HG02852 (cell line): ENCODE results near the gene PTPRM.

Source experiments
- ATAC-seq: cut with Tn5 transposase; IDR thresholded peaks from one replicate; pipeline ENCODE4 v1.9.1; 2021; ENCODE audit warnings: mild to moderate bottlenecking, moderate library complexity; ENCODE audit not compliant: unreplicated experiment

Gene PTPRM

GRCh38 chr18:8296886-8297616 lies 729.9 kb downstream of the PTPRM start:
- ATAC-seq = no peak

GRCh38 chr18:8298186-8298585 lies 731.1 kb downstream of the PTPRM start:
- no peak for ATAC-seq

GRCh38 chr18:8299054-8299980 lies 732.2 kb downstream of the PTPRM start:
- no peak for ATAC-seq

- no peak for ATAC-seq
Observed at GRCh38 chr18:8300751-8301410, 733.8 kb downstream of the PTPRM start.

- ATAC-seq = no peak
Observed at GRCh38 chr18:8301427-8302172, 734.5 kb downstream of the PTPRM start.

GRCh38 chr18:8303151-8303755 lies 736.1 kb downstream of the PTPRM start:
- no peak for ATAC-seq

- no peak for ATAC-seq
Observed at GRCh38 chr18:8307960-8308359, 740.8 kb downstream of the PTPRM start.

- ATAC-seq = no peak
Observed at GRCh38 chr18:8313043-8313442, 745.9 kb downstream of the PTPRM start.

- no peak for ATAC-seq
Observed at GRCh38 chr18:8314124-8314523, 747.0 kb downstream of the PTPRM start.

- no peak for ATAC-seq
Observed at GRCh38 chr18:8319798-8320489, 752.8 kb downstream of the PTPRM start.

GRCh38 chr18:8322486-8322885 lies 755.4 kb downstream of the PTPRM start:
- no peak for ATAC-seq

- ATAC-seq = no peak
Observed at GRCh38 chr18:8324343-8325065, 757.4 kb downstream of the PTPRM start.

GRCh38 chr18:8326763-8327394 lies 759.8 kb downstream of the PTPRM start:
- ATAC-seq = no peak

- ATAC-seq = no peak
Observed at GRCh38 chr18:8328126-8328525, 761.0 kb downstream of the PTPRM start.

- no peak for ATAC-seq
Observed at GRCh38 chr18:8329186-8329771, 762.2 kb downstream of the PTPRM start.

GRCh38 chr18:8330575-8330974 lies 763.5 kb downstream of the PTPRM start:
- ATAC-seq = no peak

GRCh38 chr18:8332286-8332685 lies 765.2 kb downstream of the PTPRM start:
- ATAC-seq = no peak

GRCh38 chr18:8333961-8334360 lies 766.8 kb downstream of the PTPRM start:
- no peak for ATAC-seq
